ENCODE measurements around the gene CWC22.

CWC22 gene

DNA sequence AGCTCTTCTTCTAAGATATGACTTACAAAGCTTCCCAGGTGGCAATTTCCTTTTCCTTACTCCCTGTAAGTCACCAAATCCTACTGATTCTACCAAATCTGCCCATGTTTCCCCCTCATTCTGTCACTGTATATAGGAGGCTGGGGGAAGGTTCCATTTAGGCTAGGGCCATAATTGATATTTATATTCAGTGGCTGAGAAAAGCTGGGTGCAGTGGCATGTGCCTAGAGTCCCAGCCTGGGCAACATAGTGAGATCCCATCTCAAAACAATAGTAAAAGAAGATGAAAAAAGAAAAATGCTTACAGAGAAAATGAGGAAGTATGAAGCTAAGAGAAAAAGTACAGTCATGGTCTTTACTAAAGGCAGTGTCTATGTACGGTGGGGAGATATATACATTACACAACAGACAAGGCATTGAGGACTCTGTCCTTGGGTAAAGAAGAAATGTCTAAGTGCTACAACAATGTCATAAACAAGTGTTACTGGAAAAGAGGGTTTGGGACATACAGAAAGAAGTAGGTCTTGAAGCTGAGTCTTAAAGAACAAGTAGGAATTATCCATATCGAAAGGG is 4.8 kb downstream of the CWC22 start:
- H3K27me3 ChIP-seq (ENCODE audit: low read depth, low read length) = no peaks in the 10 kb centered on the region
- no peak overlapping the region for H3K4me3 ChIP-seq (ENCODE audit: low read depth in 1 of 2, low read length in 2 of 2)
- H3K4me1 ChIP-seq (ENCODE audit: control insufficient read depth in 1 of 2, insufficient read depth in 2 of 2, low read length in 2 of 2) = peaks cover 0 to 36% of the 10 kb centered on the region in 2 donors
- H3K27ac ChIP-seq (ENCODE audit: low read length) = no peak overlapping the region
- H3K36me3 ChIP-seq (ENCODE audit: control insufficient read depth in 1 of 2, insufficient read depth in 2 of 2, low read length in 2 of 2) = peaks cover 0 to 3% of the 10 kb centered on the region in 2 donors
- no peaks in the 10 kb centered on the region for H3K9me3 ChIP-seq (ENCODE audit: control insufficient read depth in 1 of 2, low read length in 2 of 2)

DNA sequence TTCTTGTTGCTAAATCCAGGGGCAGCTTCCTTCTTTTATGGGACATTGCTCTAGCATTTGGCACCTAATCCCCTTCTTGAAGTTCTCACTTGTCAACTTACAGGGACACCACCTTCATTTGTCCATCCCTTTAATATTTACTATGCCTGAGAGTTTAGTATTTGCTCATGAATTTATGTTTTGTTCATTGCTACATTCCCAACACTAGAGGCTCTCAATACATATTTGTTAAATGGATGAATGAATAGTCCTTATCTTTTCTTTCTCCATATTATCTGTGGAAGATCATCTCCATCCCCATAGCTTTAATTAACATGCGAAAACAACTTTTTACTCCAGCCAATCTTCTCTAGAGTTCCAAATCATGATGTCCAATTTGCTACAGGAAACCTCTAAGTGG is 5.4 kb downstream of the CWC22 start:
- no peaks in the 10 kb centered on the region for H3K9me3 ChIP-seq (ENCODE audit: control insufficient read depth in 1 of 2, low read length in 2 of 2)
- H3K4me3 ChIP-seq (ENCODE audit: low read depth in 1 of 2, low read length in 2 of 2) = no peak overlapping the region
- no peaks in the 10 kb centered on the region for H3K36me3 ChIP-seq (ENCODE audit: control insufficient read depth in 1 of 2, insufficient read depth in 2 of 2, low read length in 2 of 2)
- no peak overlapping the region for H3K27ac ChIP-seq (ENCODE audit: low read length)
- H3K27me3 ChIP-seq (ENCODE audit: low read depth, low read length) = no peaks in the 10 kb centered on the region
- H3K4me1 ChIP-seq (ENCODE audit: control insufficient read depth in 1 of 2, insufficient read depth in 2 of 2, low read length in 2 of 2) = peaks cover 0 to 36% of the 10 kb centered on the region in 2 donors

DNA sequence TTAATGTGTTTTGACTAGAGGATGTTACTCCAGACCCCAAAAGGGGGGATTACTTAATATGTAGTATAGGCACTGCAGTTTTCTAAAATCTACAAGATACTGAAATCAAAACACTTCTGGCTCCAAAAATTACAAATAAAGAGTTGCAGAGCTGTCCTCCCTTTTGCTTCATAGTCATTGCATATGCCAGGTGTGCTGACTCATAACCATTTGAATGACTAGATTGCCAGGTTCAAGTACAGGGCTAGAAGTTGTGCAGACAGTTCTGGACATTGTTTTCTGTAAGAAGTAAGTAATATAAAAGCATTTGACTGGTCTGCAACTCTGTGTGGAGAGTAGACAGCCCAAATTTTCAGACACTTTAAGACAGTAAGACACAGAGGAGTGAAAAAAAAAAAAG is 6.7 kb downstream of the CWC22 start:
- H3K9me3 ChIP-seq (ENCODE audit: control insufficient read depth in 1 of 2, low read length in 2 of 2) = no peaks in the 10 kb centered on the region
- H3K4me3 ChIP-seq (ENCODE audit: low read depth in 1 of 2, low read length in 2 of 2) = no peak overlapping the region
- no peak overlapping the region for H3K27ac ChIP-seq (ENCODE audit: low read length)
- H3K4me1 ChIP-seq (ENCODE audit: control insufficient read depth in 1 of 2, insufficient read depth in 2 of 2, low read length in 2 of 2) = peaks cover 0 to 27% of the 10 kb centered on the region in 2 donors
- H3K27me3 ChIP-seq (ENCODE audit: low read depth, low read length) = no peaks in the 10 kb centered on the region
- no peaks in the 10 kb centered on the region for H3K36me3 ChIP-seq (ENCODE audit: control insufficient read depth in 1 of 2, insufficient read depth in 2 of 2, low read length in 2 of 2)

DNA sequence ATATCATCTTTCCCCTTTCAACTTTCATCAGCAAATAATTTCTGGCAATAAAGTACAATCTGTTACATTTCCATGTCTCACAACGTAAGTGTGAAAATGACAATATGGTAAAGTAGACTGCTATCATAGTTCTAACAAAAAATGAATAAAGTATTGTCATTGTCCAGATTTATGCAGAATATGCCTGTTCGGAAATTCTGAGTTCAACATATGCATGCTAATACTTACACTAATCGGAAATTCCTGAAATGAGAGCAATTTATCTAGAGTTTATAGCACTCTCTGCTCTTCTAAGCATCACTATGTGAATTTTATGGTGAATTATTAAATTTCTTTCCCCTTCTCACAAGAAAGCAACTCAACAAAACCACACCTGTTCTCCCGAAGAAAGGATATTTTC is 8.1 kb downstream of the CWC22 start:
- H3K27ac ChIP-seq (ENCODE audit: low read length) = no peak overlapping the region
- H3K4me1 ChIP-seq (ENCODE audit: control insufficient read depth in 1 of 2, insufficient read depth in 2 of 2, low read length in 2 of 2) = peaks cover 0 to 13% of the 10 kb centered on the region in 2 donors
- H3K4me3 ChIP-seq (ENCODE audit: low read depth in 1 of 2, low read length in 2 of 2) = no peak overlapping the region
- H3K9me3 ChIP-seq (ENCODE audit: control insufficient read depth in 1 of 2, low read length in 2 of 2) = no peaks in the 10 kb centered on the region
- H3K27me3 ChIP-seq (ENCODE audit: low read depth, low read length) = no peaks in the 10 kb centered on the region
- H3K36me3 ChIP-seq (ENCODE audit: control insufficient read depth in 1 of 2, insufficient read depth in 2 of 2, low read length in 2 of 2) = no peaks in the 10 kb centered on the region

DNA sequence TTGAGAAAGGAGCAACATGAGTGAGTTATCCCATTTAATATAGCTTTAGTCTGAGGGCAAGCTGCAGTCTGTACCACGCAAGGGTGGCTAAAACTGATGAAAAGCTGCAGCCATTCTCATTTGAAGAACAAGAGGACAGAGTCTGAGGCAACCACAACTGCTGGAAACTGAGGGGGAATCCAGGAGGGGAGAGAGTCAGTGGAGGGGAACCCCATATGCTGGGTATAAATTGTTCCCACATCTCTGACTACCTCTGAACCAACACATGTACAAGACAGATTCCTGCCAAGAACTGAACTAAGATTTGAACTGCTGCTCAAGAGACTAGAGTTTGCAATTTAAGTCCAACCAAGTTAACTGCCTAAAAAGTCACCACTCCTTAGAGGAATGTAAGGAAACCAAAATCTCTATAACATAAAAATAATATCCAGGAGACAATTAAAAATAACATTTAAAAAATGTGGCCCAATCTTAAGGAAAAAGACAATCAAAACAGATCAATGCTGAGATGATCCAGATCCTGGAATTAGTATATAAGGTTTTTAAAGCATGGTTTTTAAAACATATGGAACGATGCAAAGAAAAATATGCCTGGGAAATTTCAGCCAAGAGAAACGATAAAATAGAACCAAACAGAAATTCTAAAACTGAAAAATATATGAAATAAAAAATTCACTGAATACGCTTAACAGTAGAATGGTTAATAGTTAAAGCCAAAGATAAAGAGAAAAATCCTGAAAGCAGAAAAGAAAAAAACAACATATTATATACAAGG is 11.2 kb downstream of the CWC22 start:
- peaks cover 0 to 5% of the 10 kb centered on the region in 2 donors for H3K4me1 ChIP-seq (ENCODE audit: control insufficient read depth in 1 of 2, insufficient read depth in 2 of 2, low read length in 2 of 2)
- no peak overlapping the region for H3K4me3 ChIP-seq (ENCODE audit: low read depth in 1 of 2, low read length in 2 of 2)
- H3K27ac ChIP-seq (ENCODE audit: low read length) = no peak overlapping the region
- H3K27me3 ChIP-seq (ENCODE audit: low read depth, low read length) = no peaks in the 10 kb centered on the region
- H3K9me3 ChIP-seq (ENCODE audit: control insufficient read depth in 1 of 2, low read length in 2 of 2) = no peaks in the 10 kb centered on the region
- peaks cover 4 to 18% of the 10 kb centered on the region in 2 donors for H3K36me3 ChIP-seq (ENCODE audit: control insufficient read depth in 1 of 2, insufficient read depth in 2 of 2, low read length in 2 of 2)

DNA sequence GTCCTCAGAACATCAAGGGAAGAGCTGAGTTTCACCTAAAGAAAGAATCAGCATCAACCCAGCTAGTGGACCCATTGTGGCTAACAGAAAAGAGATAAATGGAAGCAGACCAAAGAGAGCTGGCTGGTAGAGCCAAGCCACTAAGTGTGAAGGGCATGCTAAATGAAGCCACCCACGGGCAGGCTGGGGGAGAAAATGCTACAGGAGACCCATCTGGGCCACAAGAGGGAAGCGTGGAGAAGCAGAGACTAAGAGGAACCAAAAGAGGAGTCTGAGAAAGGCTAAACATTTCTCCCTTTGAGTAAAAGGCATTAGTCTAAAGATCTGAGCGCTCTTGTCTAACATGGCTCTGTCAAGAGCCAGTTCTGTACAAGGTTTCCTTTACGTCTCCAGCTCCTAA is 15.8 kb downstream of the CWC22 start:
- no peak overlapping the region for H3K27ac ChIP-seq (ENCODE audit: low read length)
- H3K9me3 ChIP-seq (ENCODE audit: control insufficient read depth in 1 of 2, low read length in 2 of 2) = no peaks in the 10 kb centered on the region
- no peak overlapping the region for H3K4me3 ChIP-seq (ENCODE audit: low read depth in 1 of 2, low read length in 2 of 2)
- no peaks in the 10 kb centered on the region for H3K4me1 ChIP-seq (ENCODE audit: control insufficient read depth in 1 of 2, insufficient read depth in 2 of 2, low read length in 2 of 2)
- no peaks in the 10 kb centered on the region for H3K27me3 ChIP-seq (ENCODE audit: low read depth, low read length)
- H3K36me3 ChIP-seq (ENCODE audit: control insufficient read depth in 1 of 2, insufficient read depth in 2 of 2, low read length in 2 of 2) = peaks cover 5 to 30% of the 10 kb centered on the region in 2 donors

DNA sequence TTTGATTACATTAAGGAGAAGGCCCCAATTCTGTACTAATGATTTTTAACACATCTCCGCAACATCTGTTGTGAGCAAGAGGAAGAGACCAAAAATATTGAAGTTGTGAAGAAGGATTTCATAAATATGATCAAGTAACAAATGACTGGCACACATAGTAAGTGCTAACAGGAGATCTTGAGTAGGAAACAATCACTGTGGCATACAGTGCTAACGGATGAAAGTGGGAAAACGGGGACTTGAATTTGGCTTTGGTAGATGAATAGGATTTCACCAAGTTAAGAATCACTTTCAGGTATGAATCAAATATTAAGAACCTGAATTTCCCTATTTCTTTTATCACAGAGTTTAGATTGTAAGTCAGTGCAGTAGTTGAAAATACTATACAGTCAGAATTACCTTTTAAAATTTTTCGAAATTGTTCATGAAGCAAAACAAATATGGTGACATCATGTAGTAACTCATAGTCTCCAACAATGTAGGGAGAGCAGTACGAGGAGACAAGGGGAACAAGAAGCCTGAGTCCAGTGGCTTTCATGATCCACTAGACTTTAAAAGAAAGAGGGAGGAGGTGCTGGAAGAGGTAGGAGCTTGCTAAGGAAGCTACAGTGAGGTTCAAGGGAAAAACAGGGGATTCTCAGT is 16.3 kb downstream of the CWC22 start:
- Histone ChIP-seq H3K4me1 (ENCODE audit: control insufficient read depth in 1 of 2, insufficient read depth in 2 of 2, low read length in 2 of 2) (no peaks in the 10 kb centered on the region), H3K4me3 (ENCODE audit: low read depth in 1 of 2, low read length in 2 of 2) (no peak overlapping the region), H3K27ac (ENCODE audit: low read length) (no peak overlapping the region), H3K27me3 (ENCODE audit: low read depth, low read length) (no peaks in the 10 kb centered on the region), H3K9me3 (ENCODE audit: control insufficient read depth in 1 of 2, low read length in 2 of 2) (no peaks in the 10 kb centered on the region), H3K36me3 (ENCODE audit: control insufficient read depth in 1 of 2, insufficient read depth in 2 of 2, low read length in 2 of 2) (peaks cover 10 to 36% of the 10 kb centered on the region in 2 donors)

DNA sequence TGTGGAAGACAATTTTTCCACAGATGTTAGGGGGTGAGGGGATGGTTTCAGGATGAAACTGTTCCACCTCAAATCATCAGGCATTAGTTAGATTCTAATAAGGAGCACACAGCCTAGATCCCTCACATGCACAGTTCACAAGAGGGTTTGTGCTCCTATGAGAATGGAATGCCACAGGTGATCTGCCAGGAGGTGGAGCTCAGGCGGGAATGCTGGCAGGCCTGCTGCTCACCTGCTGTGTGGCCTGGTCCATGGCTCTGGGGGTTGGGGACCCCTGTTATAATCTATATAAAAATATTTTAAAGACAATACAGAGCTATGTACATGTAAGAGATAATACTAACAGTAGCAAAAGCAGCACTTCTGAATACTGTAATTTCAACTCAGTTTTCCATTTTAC is 19.2 kb downstream of the CWC22 start:
- H3K36me3 ChIP-seq (ENCODE audit: control insufficient read depth in 1 of 2, insufficient read depth in 2 of 2, low read length in 2 of 2) = peaks cover 22 to 55% of the 10 kb centered on the region in 2 donors
- H3K9me3 ChIP-seq (ENCODE audit: control insufficient read depth in 1 of 2, low read length in 2 of 2) = no peaks in the 10 kb centered on the region
- H3K4me3 ChIP-seq (ENCODE audit: low read depth in 1 of 2, low read length in 2 of 2) = no peak overlapping the region
- no peaks in the 10 kb centered on the region for H3K27me3 ChIP-seq (ENCODE audit: low read depth, low read length)
- no peaks in the 10 kb centered on the region for H3K4me1 ChIP-seq (ENCODE audit: control insufficient read depth in 1 of 2, insufficient read depth in 2 of 2, low read length in 2 of 2)
- H3K27ac ChIP-seq (ENCODE audit: low read length) = no peak overlapping the region

DNA sequence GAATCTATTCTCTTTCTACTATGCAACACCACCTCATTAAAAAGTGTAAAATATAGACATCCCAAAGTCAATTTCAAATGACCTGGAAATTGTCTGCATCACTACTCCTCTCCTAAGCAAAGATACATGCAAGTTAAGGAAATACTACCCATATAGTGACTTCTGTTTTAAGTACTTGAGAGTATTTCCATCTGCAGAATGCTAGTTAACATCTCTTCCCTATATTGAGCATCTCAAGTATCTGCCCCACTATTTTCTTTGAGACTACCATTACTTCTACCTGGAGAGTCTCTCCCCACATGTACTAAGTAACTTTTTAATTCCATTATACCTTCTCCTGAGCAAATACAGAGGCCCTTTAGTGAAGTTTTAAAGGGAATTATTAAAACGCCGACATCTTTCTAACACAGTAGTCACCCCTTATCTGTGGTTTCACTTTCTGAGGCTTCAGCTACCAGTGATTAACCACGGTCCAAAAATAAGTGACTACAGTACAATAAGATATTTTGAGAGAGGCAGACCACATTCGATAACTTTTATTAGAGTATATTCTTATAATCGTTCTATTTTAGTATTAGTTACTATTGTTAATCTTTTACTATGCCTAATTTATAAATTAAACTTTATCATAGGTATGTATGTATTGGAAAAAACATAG is 21.8 kb downstream of the CWC22 start:
- no peaks in the 10 kb centered on the region for H3K9me3 ChIP-seq (ENCODE audit: control insufficient read depth in 1 of 2, low read length in 2 of 2)
- H3K4me3 ChIP-seq (ENCODE audit: low read depth in 1 of 2, low read length in 2 of 2) = no peak overlapping the region
- H3K4me1 ChIP-seq (ENCODE audit: control insufficient read depth in 1 of 2, insufficient read depth in 2 of 2, low read length in 2 of 2) = no peaks in the 10 kb centered on the region
- no peak overlapping the region for H3K27ac ChIP-seq (ENCODE audit: low read length)
- no peaks in the 10 kb centered on the region for H3K27me3 ChIP-seq (ENCODE audit: low read depth, low read length)
- H3K36me3 ChIP-seq (ENCODE audit: control insufficient read depth in 1 of 2, insufficient read depth in 2 of 2, low read length in 2 of 2) = peaks cover 36 to 62% of the 10 kb centered on the region in 2 donors

DNA sequence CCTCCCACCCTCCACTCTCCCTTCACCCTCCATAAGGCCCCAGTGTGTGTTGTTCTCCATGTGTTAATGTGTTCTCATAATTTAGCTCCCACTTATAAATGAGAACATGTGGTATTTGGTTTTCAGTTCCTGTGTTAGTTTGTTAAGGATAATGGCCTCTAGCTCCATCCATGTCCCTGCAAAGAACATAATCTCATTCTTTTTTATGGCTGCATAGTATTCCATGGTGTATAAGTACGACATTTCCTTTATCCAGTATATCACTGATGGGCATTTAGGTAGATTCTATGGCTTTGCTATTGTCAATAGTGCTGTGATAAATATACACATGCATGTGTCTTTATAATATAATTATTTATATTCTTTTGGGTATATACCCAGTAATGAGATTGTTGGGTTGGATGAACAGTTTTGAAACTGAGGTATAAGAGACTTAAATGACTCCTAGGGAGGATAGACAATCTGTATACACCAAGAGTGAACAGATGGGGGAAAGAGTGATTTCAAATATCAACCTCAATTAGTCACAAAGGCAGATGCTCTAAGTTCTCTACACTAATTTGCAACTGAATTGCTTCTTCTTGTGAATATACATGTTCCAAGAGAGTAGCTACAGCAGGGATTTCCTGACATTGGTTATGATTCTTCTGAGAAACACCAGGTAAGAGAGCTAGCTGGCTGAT is 23.7 kb downstream of the CWC22 start:
- H3K4me1 ChIP-seq (ENCODE audit: control insufficient read depth in 1 of 2, insufficient read depth in 2 of 2, low read length in 2 of 2) = no peaks in the 10 kb centered on the region
- no peak overlapping the region for H3K4me3 ChIP-seq (ENCODE audit: low read depth in 1 of 2, low read length in 2 of 2)
- H3K27ac ChIP-seq (ENCODE audit: low read length) = no peak overlapping the region
- no peaks in the 10 kb centered on the region for H3K27me3 ChIP-seq (ENCODE audit: low read depth, low read length)
- no peaks in the 10 kb centered on the region for H3K9me3 ChIP-seq (ENCODE audit: control insufficient read depth in 1 of 2, low read length in 2 of 2)
- peaks cover 36 to 80% of the 10 kb centered on the region in 2 donors for H3K36me3 ChIP-seq (ENCODE audit: control insufficient read depth in 1 of 2, insufficient read depth in 2 of 2, low read length in 2 of 2)

DNA sequence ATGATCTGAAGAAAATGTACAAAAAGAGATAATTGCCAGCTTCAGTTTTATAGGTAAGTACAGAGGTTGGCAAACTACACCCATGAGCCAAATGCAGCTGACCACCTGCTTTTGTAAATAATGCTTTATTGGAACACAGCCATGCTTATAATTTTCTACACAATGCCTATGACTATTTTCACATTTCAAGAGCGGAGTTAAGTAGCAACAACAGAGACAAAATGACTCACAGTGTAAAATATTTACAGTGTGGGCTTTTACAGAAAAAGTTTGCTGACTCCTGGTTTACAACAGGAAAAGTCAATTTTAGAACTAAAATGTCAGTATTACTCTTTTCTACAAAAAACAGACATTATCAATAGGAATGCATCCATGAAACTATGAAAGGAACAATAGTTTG is 26.0 kb downstream of the CWC22 start:
- H3K4me3 ChIP-seq (ENCODE audit: low read depth in 1 of 2, low read length in 2 of 2) = no peak overlapping the region
- H3K27me3 ChIP-seq (ENCODE audit: low read depth, low read length) = no peaks in the 10 kb centered on the region
- no peaks in the 10 kb centered on the region for H3K9me3 ChIP-seq (ENCODE audit: control insufficient read depth in 1 of 2, low read length in 2 of 2)
- H3K36me3 ChIP-seq (ENCODE audit: control insufficient read depth in 1 of 2, insufficient read depth in 2 of 2, low read length in 2 of 2) = peaks cover 32 to 76% of the 10 kb centered on the region in 2 donors
- no peak overlapping the region for H3K27ac ChIP-seq (ENCODE audit: low read length)
- H3K4me1 ChIP-seq (ENCODE audit: control insufficient read depth in 1 of 2, insufficient read depth in 2 of 2, low read length in 2 of 2) = no peaks in the 10 kb centered on the region

Data from muscle layer of duodenum (tissue), 2 donors.